PC-9 (cell line): Measurements from ENCODE around the gene TPX2. TPM values are rescaled to one million over a fixed set of nuclear protein-coding genes. Genes with fewer than 3 reads are reported as not detected.

ENCODE experiments used
- BruUV-seq: library from RNA; stranded (reverse); fragments of 400-500 nt; replicated peaks from 2 replicates; lab custom pipeline; 2021; lab: Mats Ljungman, UMichigan
- CTCF ChIA-PET: fragments of 300-600 bp; sonication (Branson Sonifier 250); formaldehyde crosslinking; loops from one replicate; lab custom pipeline; 2022; ENCODE audit warnings: antibody characterized with exemption; lab: Charles Lee
- POLR2A ChIA-PET: fragments of 300-600 bp; sonication (Branson Sonifier 250); formaldehyde crosslinking; loops from one replicate; lab custom pipeline; 2022; ENCODE audit warnings: antibody characterized with exemption; ENCODE audit not compliant: unreplicated experiment; lab: Charles Lee
- DNase-seq, 2 experiments: peaks; one replicate each; pipeline versions ENCODE4 v3.0.0 to v3.0.0-alpha.2; 2015 to 2022; ENCODE audit warnings: mixed read lengths in 1 of 2
- H2AFZ ChIP-seq: fragments of 200-600 bp; sonication (generic); 2 replicates; pipeline ENCODE4 v1.8.1; 2017; ENCODE audit warnings: antibody characterized with exemption
- H3F3A ChIP-seq: fragments of 200-600 bp; sonication (generic); 2 replicates; pipeline ENCODE4 v1.8.1; 2017; ENCODE audit warnings: antibody characterized with exemption, mild to moderate bottlenecking, low read depth; ENCODE audit not compliant: insufficient read depth
- H3K27ac ChIP-seq: fragments of 200-600 bp; sonication (generic); 2 replicates; pipeline ENCODE4 v1.6.1; 2016; ENCODE audit warnings: mixed run types
- H3K27me3 ChIP-seq: fragments of 200-600 bp; sonication (generic); 2 replicates; pipeline ENCODE4 v1.6.1; 2016; ENCODE audit warnings: low read depth, mixed run types; ENCODE audit not compliant: insufficient read depth
- H3K36me3 ChIP-seq: fragments of 200-600 bp; sonication (generic); 2 replicates; pipeline ENCODE4 v1.6.1; 2016; ENCODE audit warnings: low read depth, mixed run types
- H3K4me1 ChIP-seq: fragments of 200-600 bp; sonication (generic); replicated peaks from 2 replicates; pipeline ENCODE4 v1.6.1; 2016; ENCODE audit warnings: mixed run types; ENCODE audit not compliant: insufficient read depth
- H3K4me2 ChIP-seq: fragments of 200-600 bp; sonication (generic); 2 replicates; pipeline ENCODE4 v1.6.1; 2017; ENCODE audit warnings: mixed run types
- H3K4me3 ChIP-seq: fragments of 200-600 bp; sonication (generic); 2 replicates; pipeline ENCODE4 v1.6.1; 2016; ENCODE audit warnings: mixed run types
- H3K79me2 ChIP-seq: fragments of 200-600 bp; sonication (generic); 2 replicates; pipeline ENCODE4 v1.6.1; 2017; ENCODE audit warnings: low read depth, mixed run types
- H3K9me2 ChIP-seq: fragments of 200-600 bp; sonication (generic); 2 replicates; pipeline ENCODE4 v1.8.1; 2017; ENCODE audit warnings: mild to moderate bottlenecking; ENCODE audit not compliant: insufficient read depth
- H3K9me3 ChIP-seq: fragments of 200-600 bp; sonication (generic); 2 replicates; pipeline ENCODE4 v1.8.1; 2016; ENCODE audit warnings: low read depth; ENCODE audit not compliant: insufficient read depth
- H4K20me1 ChIP-seq: fragments of 200-600 bp; sonication (generic); 2 replicates; pipeline ENCODE4 v1.8.1; 2017; ENCODE audit not compliant: insufficient read depth
- CTCF ChIP-seq: fragments of 200-600 bp; sonication (generic); conservative IDR thresholded peaks from 2 replicates; pipeline ENCODE4 v1.6.1; 2017; ENCODE audit warnings: mixed run types, antibody characterized with exemption, mild to moderate bottlenecking, moderate library complexity
- EZH2 ChIP-seq: fragments of 200-600 bp; sonication (generic); IDR thresholded peaks from 2 replicates; pipeline ENCODE4 v1.8.0; 2017; ENCODE audit warnings: antibody characterized with exemption, low read depth
- intact Hi-C: fragments of 100-400 bp; cut with micrococcal nuclease; formaldehyde crosslinking; loops from one replicate; pipeline ENCODE4 v1.10.0; 2022; ENCODE audit not compliant: unreplicated experiment
- total RNA-seq: library from RNA; stranded (reverse); gene quantifications from 2 replicates; pipeline ENCODE4 v1.2.3, GENCODE V29; 2021

TPX2 gene
- total RNA-seq, 1 experiment from 2014 or later = 164 TPM

- H3K9me3 ChIP-seq = no peaks in the 10 kb centered on the region
- no peaks in the 10 kb centered on the region for H3K79me2 ChIP-seq
- ChIA-PET POLR2A (no interaction called here), CTCF (interaction anchor here (0.5 kb wide), 1 partner anchor 123 kb away, joined by 4 read pairs; no protein-coding TSS in a partner anchor)
- H3K27me3 ChIP-seq = no peaks in the 10 kb centered on the region
- DNase-seq = no peak
- H3K4me2 ChIP-seq = no peak within 1 kb of the TSS
- H3K4me3 ChIP-seq = no peak within 1 kb of the TSS
- no peak within 1 kb of the TSS for H2AFZ ChIP-seq
- no peak within 1 kb of the TSS for H3K27ac ChIP-seq
- TF ChIP-seq EZH2 = no peak
- TF ChIP-seq CTCF = no peak
- H3K9me2 ChIP-seq = no peaks in the 10 kb centered on the region
- intact Hi-C loops = no loop called here
- H3K36me3 ChIP-seq = no peaks in the 10 kb centered on the region
- no peaks in the 10 kb centered on the region for H4K20me1 ChIP-seq
- no TSS peak for BruUV-seq
- no peaks in the 10 kb centered on the region for H3K4me1 ChIP-seq
- H3F3A ChIP-seq = no peaks in the 10 kb centered on the region
Measured at GRCh38 chr20:31819083-31819784, 80.1 kb downstream of the TPX2 start, which contains the start of gene MYLK2. Gene MYLK2, plus strand, starts transcription at chr20:31819356. Its CDS starts 225 bp downstream, at chr20:31819581.

- intact Hi-C loops = no loop called here
- no peak for DNase-seq
- H3K27ac ChIP-seq = no peak overlapping the region
- ChIA-PET POLR2A (no interaction called here), CTCF (no interaction called here)
- no peaks in the 10 kb centered on the region for H3K27me3 ChIP-seq
- H3K4me2 ChIP-seq = no peak overlapping the region
- no peaks in the 10 kb centered on the region for H3K36me3 ChIP-seq
- H4K20me1 ChIP-seq = no peaks in the 10 kb centered on the region
- no peak overlapping the region for H2AFZ ChIP-seq
- H3K9me3 ChIP-seq = no peaks in the 10 kb centered on the region
- H3K4me3 ChIP-seq = no peak overlapping the region
- no peaks in the 10 kb centered on the region for H3K79me2 ChIP-seq
- BruUV-seq = no TSS peak
- TF ChIP-seq CTCF (no peak), EZH2 (no peak)
- H3K9me2 ChIP-seq = no peaks in the 10 kb centered on the region
- no peaks in the 10 kb centered on the region for H3F3A ChIP-seq
- no peaks in the 10 kb centered on the region for H3K4me1 ChIP-seq
Measured at GRCh38 chr20:31820228-31820627, 81.1 kb downstream of the TPX2 start.

- POLR2A ChIA-PET = no interaction called here
- no TSS peak for BruUV-seq
- intact Hi-C loops = no loop called here
- Histone ChIP-seq H3K4me1 (no peaks in the 10 kb centered on the region), H4K20me1 (no peaks in the 10 kb centered on the region), H3K4me2 (no peak overlapping the region), H3F3A (no peaks in the 10 kb centered on the region), H3K79me2 (no peaks in the 10 kb centered on the region), H2AFZ (no peak overlapping the region), H3K9me3 (no peaks in the 10 kb centered on the region), H3K4me3 (no peak overlapping the region), H3K36me3 (no peaks in the 10 kb centered on the region), H3K27ac (no peak overlapping the region), H3K27me3 (no peaks in the 10 kb centered on the region), H3K9me2 (no peaks in the 10 kb centered on the region)
- CTCF ChIA-PET = no interaction called here
- TF ChIP-seq EZH2 = no peak
- no peak for TF ChIP-seq CTCF
- DNase-seq = no peak
Measured at GRCh38 chr20:31821427-31821826, 82.3 kb downstream of the TPX2 start.
